SU-DHL-6 (cell line): ENCODE measurements around the gene DNMT1.

Experiments used
- CTCF ChIP-seq: fragments of 200-600 bp; sonication (generic); IDR thresholded peaks from one replicate; pipeline ENCODE4 v1.5.1; 2017; ENCODE audit warnings: antibody characterized with exemption, mild to moderate bottlenecking, low read length, moderate library complexity; ENCODE audit not compliant: insufficient read depth, poor library complexity, severe bottlenecking
- EZH2phosphoT487 ChIP-seq: fragments of 200-600 bp; sonication (generic), shearing (Covaris generic); conservative IDR thresholded peaks from 2 replicates; pipeline ENCODE4 v1.6.1; 2018; ENCODE audit warnings: mild to moderate bottlenecking, antibody characterized with exemption, low read length, moderate library complexity, mixed read lengths

GRCh38 chr19:10120538-10121189 lies 74.1 kb downstream of the DNMT1 start:
- TF ChIP-seq CTCF: no peak
- no peak for TF ChIP-seq EZH2phosphoT487
